ENCODE data around the gene ABAT. TPM values are rescaled to one million over a fixed set of nuclear protein-coding genes. Genes with fewer than 3 reads are reported as not detected.

The ABAT gene
- total and polyA plus RNA-seq, 2 of the 8 experiments (the other 6 are each of a cell fraction or from before 2014, with no cell fraction given), result 6.4 to 8.4 TPM

DNA sequence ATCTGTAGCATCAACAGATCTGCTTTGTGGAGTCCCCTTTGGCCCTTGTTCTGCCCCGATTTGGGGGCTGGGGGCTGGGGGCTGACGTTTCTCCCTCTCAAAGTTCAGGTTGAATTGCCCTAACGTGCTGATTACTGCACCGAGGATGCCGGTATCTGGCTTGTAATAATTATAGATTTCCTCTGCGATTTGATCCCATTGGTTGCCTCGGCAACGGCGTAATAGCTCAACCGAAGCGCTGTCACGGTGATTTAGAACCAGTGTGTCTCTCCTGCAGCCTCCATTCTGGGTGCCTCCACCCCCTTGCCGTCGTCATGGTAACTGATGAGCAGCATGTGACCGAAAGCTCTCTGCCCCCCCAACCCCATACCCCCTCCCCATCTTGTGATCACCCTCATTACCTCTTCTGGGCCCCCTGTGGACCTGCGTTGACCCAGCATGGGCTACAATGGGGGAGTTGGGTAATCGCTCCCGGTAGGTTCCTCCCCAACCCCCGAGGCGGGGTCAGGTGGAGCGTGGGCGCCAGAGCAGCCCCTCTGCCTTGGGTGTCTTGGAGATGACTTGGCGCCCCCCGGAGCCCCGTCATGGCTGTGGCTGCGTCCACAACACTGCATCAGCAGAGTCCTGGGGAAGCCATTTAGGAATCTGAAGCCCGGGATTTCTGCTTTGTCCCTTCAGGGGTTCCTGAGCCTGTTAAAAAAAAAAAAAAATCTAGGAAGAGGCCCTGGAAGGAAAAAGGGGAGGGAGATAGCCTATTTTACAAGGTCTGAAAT lies 38.4 kb downstream of the ABAT start (continued):
- TF ChIP-seq CHD2 (IDR thresholded peaks at IDR 0.05; ENCODE audit: low read length) (no peak), SP2 (IDR thresholded peaks at IDR 0.05; ENCODE audit: low read length) (no peak), CEBPB (IDR thresholded peaks at IDR 0.05; ENCODE audit: low read depth, low read length) (peak; percentile 51), FOSL1 (IDR thresholded peaks at IDR 0.05; ENCODE audit: insufficient read depth, low read depth, low read length) (no peak), MAFK (IDR thresholded peaks at IDR 0.05; ENCODE audit: low read depth, low read length) (no peak), SUZ12 (IDR thresholded peaks at IDR 0.05; ENCODE audit: low read length) (no peak), RXRA (IDR thresholded peaks at IDR 0.05; ENCODE audit: insufficient read depth, low read depth, low read length) (no peak), EP300 (IDR thresholded peaks at IDR 0.05; ENCODE audit: borderline replicate concordance in 1 of 2, low read depth in 2 of 2, low read length in 2 of 2) (no peak), JUN (IDR thresholded peaks at IDR 0.05; ENCODE audit: low read depth, low read length) (no peak), SP4 (IDR thresholded peaks at IDR 0.05; ENCODE audit: low read length) (no peak), KDM5A (IDR thresholded peaks at IDR 0.05; ENCODE audit: low read length) (no peak), CTBP2 (IDR thresholded peaks at IDR 0.05; ENCODE audit: borderline replicate concordance, insufficient read depth, insufficient read length, low read length) (no peak), CBX8 (IDR thresholded peaks at IDR 0.05; ENCODE audit: borderline replicate concordance, low read depth, low read length) (no peak)
- TF ChIP-seq, protein P1, sequence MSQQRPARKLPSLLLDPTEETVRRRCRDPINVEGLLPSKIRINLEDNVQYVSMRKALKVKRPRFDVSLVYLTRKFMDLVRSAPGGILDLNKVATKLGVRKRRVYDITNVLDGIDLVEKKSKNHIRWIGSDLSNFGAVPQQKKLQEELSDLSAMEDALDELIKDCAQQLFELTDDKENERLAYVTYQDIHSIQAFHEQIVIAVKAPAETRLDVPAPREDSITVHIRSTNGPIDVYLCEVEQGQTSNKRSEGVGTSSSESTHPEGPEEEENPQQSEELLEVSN (IDR thresholded peaks at IDR 0.05), result no peak
- TF ChIP-seq, protein P2, sequence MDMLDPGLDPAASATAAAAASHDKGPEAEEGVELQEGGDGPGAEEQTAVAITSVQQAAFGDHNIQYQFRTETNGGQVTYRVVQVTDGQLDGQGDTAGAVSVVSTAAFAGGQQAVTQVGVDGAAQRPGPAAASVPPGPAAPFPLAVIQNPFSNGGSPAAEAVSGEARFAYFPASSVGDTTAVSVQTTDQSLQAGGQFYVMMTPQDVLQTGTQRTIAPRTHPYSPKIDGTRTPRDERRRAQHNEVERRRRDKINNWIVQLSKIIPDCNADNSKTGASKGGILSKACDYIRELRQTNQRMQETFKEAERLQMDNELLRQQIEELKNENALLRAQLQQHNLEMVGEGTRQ (IDR thresholded peaks at IDR 0.05; ENCODE audit: low read length), result no peak; the same call in 1 of the 2 replicates
